NCI-H1436 (cell line): ENCODE results near the gene EEF1AKMT3.

Experiments
- DNase-seq: peaks from one replicate; lab custom pipeline; 2025; lab: John Stamatoyannopoulos, UW

The EEF1AKMT3 gene

DNA sequence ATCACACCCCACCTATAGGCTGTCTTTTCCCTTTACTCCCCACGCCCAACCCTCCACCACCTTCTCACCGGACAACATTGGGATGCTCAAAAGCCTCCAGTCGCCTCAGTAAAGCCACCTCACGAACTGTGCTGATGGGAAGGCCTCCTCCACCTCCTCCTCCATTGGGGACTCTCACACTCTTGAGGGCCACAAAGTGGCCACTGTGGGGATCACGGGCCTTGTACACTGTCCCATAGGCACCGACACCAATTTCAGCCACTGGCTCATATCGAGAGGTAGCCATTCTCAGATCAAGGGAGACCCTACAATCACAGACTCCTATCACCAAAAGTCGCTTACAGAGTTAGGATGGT, 21.0 kb upstream of the EEF1AKMT3 start:
- no peak for DNase-seq

GRCh38 chr12:57751788-57752667, 20.4 kb upstream of the EEF1AKMT3 start, which contains the start of gene CDK4:
Gene CDK4 (minus strand): TSS chr12:57752310. CDS start chr12:57751717, 593 bp downstream.
- peak; percentile 99 for DNase-seq

DNA sequence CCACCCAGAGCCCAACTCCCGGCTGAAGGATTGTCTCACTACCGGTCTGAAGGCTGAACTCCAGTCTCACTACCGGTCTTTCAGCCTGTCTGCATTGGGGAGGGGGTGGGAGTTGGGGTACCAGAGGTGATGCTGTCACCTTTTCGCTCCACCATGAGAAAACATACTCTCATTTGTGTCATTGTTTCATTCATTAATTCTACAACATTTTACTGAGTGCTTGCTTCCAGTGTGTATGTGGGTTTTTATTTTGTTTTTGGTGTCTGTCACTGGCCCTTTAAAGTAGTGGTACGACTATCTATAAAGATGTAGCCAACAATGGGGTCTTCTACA, 19.8 kb upstream of the EEF1AKMT3 start:
- no peak for DNase-seq

- no peak for DNase-seq
Measured at GRCh38 chr12:57753756-57754337, 18.6 kb upstream of the EEF1AKMT3 start.

DNA sequence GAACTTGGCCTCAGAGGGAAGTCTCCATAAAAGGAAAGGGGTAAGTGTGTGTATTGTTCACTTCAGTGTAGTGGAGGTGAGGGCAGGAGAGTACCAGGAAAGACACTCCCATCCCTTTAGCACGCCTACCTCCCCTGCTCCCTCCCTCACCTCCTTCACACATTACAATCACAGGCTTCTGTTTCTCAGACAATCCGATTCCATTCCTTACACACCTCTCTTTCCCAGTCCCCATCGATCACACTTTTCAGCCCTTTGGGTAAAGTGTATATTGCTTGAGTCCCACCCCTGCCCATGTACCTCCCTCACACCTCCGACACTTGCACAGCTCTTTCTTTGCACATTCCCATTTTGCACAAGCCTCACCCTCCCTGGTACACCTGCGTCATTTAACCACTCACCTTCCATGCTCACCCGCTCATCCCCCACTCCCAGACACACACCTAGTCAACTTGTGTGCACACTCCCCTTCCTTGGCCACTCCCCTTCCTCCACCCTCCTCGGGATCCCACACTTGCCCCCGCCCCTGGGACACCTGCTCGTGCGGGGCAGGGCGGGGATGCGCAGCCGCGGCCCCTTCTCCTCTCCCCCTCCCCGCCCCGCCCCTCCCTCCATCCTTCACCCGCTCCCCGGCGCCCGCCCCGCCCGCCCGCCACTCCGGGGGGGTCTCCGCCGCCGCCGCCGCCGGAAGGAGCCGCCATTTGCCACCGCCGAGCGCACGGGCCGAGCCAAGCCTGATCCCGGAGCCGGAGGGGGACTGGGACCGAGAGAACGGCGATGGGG, 17.8 kb upstream of the EEF1AKMT3 start, which contains the start of gene MARCHF9:
Gene MARCHF9 (plus strand): TSS at position 693 of the 783 bp plus-strand sequence. CDS start 426 bp downstream, outside the sequence.
- peak; percentile 86 for DNase-seq

DNA sequence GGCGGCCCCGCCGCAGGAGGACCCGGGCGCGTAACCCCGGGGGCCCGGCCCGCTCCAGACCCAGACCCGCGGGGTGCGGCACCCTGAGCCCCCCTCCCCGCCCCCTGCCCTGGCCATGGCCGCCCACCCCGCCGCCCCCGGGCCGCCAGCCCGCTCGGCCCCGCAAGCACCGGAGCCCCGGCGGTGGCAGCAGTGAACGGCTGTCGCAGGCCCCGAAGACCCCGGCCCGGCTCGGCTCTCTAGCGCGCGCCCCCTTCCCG, 17.3 kb upstream of the EEF1AKMT3 start:
- no peak for DNase-seq

GRCh38 chr12:57755454-57756372, 16.7 kb upstream of the EEF1AKMT3 start:
- DNase-seq: no peak

- peak; percentile 40 for DNase-seq
Measured at GRCh38 chr12:57756406-57757341, 15.7 kb upstream of the EEF1AKMT3 start.

GRCh38 chr12:57757771-57758170, 14.6 kb upstream of the EEF1AKMT3 start:
- DNase-seq: no peak

GRCh38 chr12:57758552-57759359, 13.7 kb upstream of the EEF1AKMT3 start:
- no peak for DNase-seq

DNA sequence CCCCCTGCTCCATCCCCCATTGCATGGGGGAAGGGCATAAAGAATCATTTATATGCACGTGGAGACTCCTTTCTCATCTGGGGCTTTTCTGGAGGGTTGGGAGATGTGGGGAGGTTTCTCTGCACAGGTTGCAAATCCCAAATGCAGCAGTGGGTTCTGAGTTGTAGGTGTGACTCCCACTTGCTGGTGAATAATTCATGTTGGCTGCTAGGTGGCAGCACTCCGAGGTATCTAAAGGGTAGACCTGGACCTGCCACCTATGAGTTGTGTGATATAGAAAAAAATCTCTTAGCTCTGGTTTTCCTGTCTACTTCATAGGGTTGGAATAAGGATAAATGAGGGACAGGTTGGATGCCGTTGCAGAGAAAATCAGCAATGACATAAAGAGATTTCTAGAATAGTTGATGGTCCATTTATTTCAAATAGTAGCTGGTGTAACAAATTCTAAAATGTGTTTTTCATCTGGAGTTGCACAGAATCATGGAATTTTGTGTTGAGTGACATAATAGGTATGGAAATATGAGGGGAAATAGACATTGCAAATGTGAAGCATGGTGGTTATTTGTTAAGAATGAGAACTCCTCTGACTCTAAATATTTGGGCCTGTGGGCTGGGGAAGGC, 12.9 kb upstream of the EEF1AKMT3 start:
- no peak for DNase-seq

- DNase-seq: no peak
Measured at GRCh38 chr12:57760347-57760982, 11.9 kb upstream of the EEF1AKMT3 start.

DNA sequence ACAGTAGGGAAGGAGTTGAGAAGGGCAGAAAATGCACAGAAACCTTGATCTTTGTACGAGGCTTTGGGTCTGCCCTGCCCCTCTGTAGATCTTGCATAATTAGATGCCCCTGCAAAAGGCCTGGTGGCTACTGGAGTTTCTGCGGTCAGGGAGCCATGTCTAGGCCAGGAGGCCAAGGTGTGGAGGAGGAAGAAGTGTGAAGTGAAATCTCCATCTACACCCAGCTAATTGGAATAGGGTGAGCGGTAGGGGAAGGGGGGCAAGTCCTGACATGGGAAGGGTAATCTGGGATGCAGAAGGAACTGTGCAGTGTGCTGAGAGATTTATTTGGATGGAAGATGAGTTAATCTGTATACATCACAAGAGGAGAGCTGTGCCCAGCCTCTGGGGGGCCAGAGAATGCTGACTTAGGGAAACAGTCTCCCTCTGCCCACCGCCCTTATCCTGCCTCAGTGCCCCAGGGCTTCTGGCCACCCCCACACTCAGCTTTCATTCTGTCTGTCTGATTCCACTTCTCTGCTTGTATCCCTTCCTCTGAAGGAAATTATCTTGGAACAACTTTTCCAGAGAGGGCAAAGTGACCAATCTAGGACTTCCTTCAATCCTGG, 10.9 kb upstream of the EEF1AKMT3 start:
- DNase-seq: no peak

DNA sequence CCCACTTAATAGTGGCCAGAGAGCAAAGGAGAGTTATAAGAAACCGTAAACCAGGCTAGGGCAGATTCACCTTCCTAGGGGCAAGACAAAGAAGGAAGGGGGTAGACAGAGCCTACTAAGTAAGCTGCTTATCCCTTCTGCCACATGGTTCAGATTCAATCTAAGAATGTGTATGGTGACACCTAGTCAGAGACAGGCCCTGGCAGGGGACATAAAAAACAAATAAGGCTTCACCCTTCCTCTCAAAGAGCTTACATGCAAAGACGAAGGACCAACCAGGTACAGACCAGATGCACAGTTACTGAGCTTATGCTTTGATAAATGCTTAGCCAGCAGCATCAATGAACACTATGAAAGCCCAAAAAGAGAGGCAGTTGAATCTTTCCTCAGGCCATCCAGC, 10.0 kb upstream of the EEF1AKMT3 start:
- no peak for DNase-seq

GRCh38 chr12:57763881-57764661, 8.3 kb upstream of the EEF1AKMT3 start:
- no peak for DNase-seq

GRCh38 chr12:57764662-57765002, 7.8 kb upstream of the EEF1AKMT3 start:
- DNase-seq: no peak

GRCh38 chr12:57765003-57765697, 7.3 kb upstream of the EEF1AKMT3 start:
- DNase-seq: peak; percentile 10
